ENCODE results near the gene CCDC34.
"Not testable (repeated sequence)": the region's sequence is repeated elsewhere in the genome, so short reads cannot be mapped to it uniquely, and the experiment has no call there.

The CCDC34 gene

GRCh38 chr11:27329867-27330632 is 33.0 kb downstream of the CCDC34 start:
- H3K79me1 ChIP-seq (replicated peaks; ENCODE audit: low read length, poor library complexity, severe bottlenecking) = no peaks in the 10 kb centered on the region
- H3K4me3 ChIP-seq (ENCODE audit: insufficient read depth in 1 of 2, low read depth in 1 of 2, low read length in 2 of 2) = no peak overlapping the region
- H2AK5ac ChIP-seq (ENCODE audit: low read length, severe bottlenecking) = no peak overlapping the region
- no peak overlapping the region for H2BK120ac ChIP-seq (ENCODE audit: low read depth, low read length)
- no peak overlapping the region for H3K9ac ChIP-seq (ENCODE audit: low read length)
- H3K23ac ChIP-seq (ENCODE audit: low read length in 2 of 2) = no peak overlapping the region
- H4K8ac ChIP-seq (ENCODE audit: low read length) = no peak overlapping the region
- no peaks in the 10 kb centered on the region for H3K36me3 ChIP-seq (ENCODE audit: control insufficient read depth in 1 of 2, insufficient read depth in 2 of 2, low read depth in 1 of 2, low read length in 2 of 2)
- no peaks in the 10 kb centered on the region for H3K9me3 ChIP-seq (ENCODE audit: control insufficient read depth, low read length)
- no peaks in the 10 kb centered on the region for H3K27me3 ChIP-seq (ENCODE audit: control insufficient read depth in 1 of 2, insufficient read depth in 1 of 2, low read length in 2 of 2)
- H2BK5ac ChIP-seq (ENCODE audit: low read depth, low read length, poor library complexity, severe bottlenecking) = no peak overlapping the region
- DNase-seq = no peak
- no peak overlapping the region for H3K4me2 ChIP-seq (ENCODE audit: low read length, poor library complexity, severe bottlenecking)
- no peak overlapping the region for H3K18ac ChIP-seq (ENCODE audit: low read depth in 1 of 2, low read length in 2 of 2)
- H3K4me1 ChIP-seq (ENCODE audit: control insufficient read depth, insufficient read depth, low read depth, low read length) = no peaks in the 10 kb centered on the region
- no peak overlapping the region for H4K91ac ChIP-seq (ENCODE audit: low read length)
- no peak overlapping the region for H2BK15ac ChIP-seq (ENCODE audit: low read depth, poor library complexity, severe bottlenecking)
- H3K14ac ChIP-seq (ENCODE audit: low read length in 2 of 2) = no peak overlapping the region
- 57% methylated on average over 1 of the region's 4 CpGs for WGBS
- no peak overlapping the region for H3K27ac ChIP-seq (ENCODE audit: low read length, poor library complexity, severe bottlenecking)
- no peak overlapping the region for H2BK12ac ChIP-seq (ENCODE audit: low read length in 2 of 2)
- H2AFZ ChIP-seq (ENCODE audit: low read depth, low read length) = no peak overlapping the region
- no peak overlapping the region for H3K4ac ChIP-seq (ENCODE audit: low read depth in 1 of 2, low read length in 2 of 2)

DNA sequence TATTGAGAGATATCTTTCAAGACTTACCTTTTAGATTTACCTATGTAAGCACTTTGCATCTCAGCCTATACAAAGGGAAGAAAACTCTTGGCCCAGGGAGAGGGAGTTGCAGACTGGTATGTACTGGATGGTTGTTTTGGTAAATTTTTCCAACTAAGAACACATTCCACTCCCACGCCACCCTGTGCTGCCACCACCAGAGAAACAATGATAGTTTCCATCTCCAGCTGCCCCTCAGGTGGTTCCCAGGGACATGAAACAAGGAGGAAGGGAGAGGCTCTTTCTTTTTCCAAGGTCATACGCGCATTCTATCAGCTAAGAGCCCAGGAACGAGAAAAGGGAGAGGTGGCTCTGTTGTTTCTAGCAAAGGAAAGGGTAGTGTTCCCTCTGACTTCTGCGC is 34.4 kb downstream of the CCDC34 start:
- H2AK5ac ChIP-seq (ENCODE audit: low read length, severe bottlenecking) = no peak overlapping the region
- H4K8ac ChIP-seq (ENCODE audit: low read length) = no peak overlapping the region
- H3K36me3 ChIP-seq (ENCODE audit: control insufficient read depth in 1 of 2, insufficient read depth in 2 of 2, low read depth in 1 of 2, low read length in 2 of 2) = no peaks in the 10 kb centered on the region
- H2BK5ac ChIP-seq (ENCODE audit: low read depth, low read length, poor library complexity, severe bottlenecking) = no peak overlapping the region
- H3K9me3 ChIP-seq (ENCODE audit: control insufficient read depth, low read length) = no peaks in the 10 kb centered on the region
- WGBS = 100% methylated on average over 2 of the region's 5 CpGs
- no peak overlapping the region for H2AFZ ChIP-seq (ENCODE audit: low read depth, low read length)
- no peak overlapping the region for H3K14ac ChIP-seq (ENCODE audit: low read length in 2 of 2)
- no peak overlapping the region for H2BK120ac ChIP-seq (ENCODE audit: low read depth, low read length)
- H2BK12ac ChIP-seq (ENCODE audit: low read length in 2 of 2) = no peak overlapping the region
- no peak overlapping the region for H4K91ac ChIP-seq (ENCODE audit: low read length)
- no peaks in the 10 kb centered on the region for H3K4me1 ChIP-seq (ENCODE audit: control insufficient read depth, insufficient read depth, low read depth, low read length)
- H3K27me3 ChIP-seq (ENCODE audit: control insufficient read depth in 1 of 2, insufficient read depth in 1 of 2, low read length in 2 of 2) = no peaks in the 10 kb centered on the region
- H3K18ac ChIP-seq (ENCODE audit: low read depth in 1 of 2, low read length in 2 of 2) = no peak overlapping the region
- H3K27ac ChIP-seq (ENCODE audit: low read length, poor library complexity, severe bottlenecking) = no peak overlapping the region
- no peak for DNase-seq
- no peak overlapping the region for H3K4me3 ChIP-seq (ENCODE audit: insufficient read depth in 1 of 2, low read depth in 1 of 2, low read length in 2 of 2)
- no peak overlapping the region for H2BK15ac ChIP-seq (ENCODE audit: low read depth, poor library complexity, severe bottlenecking)
- no peak overlapping the region for H3K4ac ChIP-seq (ENCODE audit: low read depth in 1 of 2, low read length in 2 of 2)
- H3K4me2 ChIP-seq (ENCODE audit: low read length, poor library complexity, severe bottlenecking) = no peak overlapping the region
- H3K79me1 ChIP-seq (replicated peaks; ENCODE audit: low read length, poor library complexity, severe bottlenecking) = no peaks in the 10 kb centered on the region
- no peak overlapping the region for H3K23ac ChIP-seq (ENCODE audit: low read length in 2 of 2)
- H3K9ac ChIP-seq (ENCODE audit: low read length) = no peak overlapping the region

DNA sequence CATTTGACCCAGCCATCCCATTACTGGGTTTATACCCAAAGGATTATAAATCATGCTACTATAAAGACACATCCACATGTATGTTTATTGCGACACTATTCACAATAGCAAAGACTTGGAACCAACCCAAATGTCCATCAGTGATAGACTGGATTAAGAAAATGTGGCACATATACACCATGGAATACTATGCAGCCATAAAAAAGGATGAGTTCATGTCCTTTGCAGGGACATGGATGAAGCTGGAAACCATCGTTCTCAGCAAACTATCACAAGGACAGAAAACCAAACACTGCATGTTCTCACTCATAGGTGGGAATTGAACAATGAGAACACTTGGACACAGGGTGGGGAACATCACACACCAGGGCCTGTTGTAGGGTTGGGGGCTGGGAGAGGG is 36.0 kb downstream of the CCDC34 start:
- not testable (repeated sequence) for H2AK5ac ChIP-seq (ENCODE audit: low read length, severe bottlenecking); H3K23ac ChIP-seq (ENCODE audit: low read length in 2 of 2); H3K9me3 ChIP-seq (ENCODE audit: control insufficient read depth, low read length); H3K4me3 ChIP-seq (ENCODE audit: insufficient read depth in 1 of 2, low read depth in 1 of 2, low read length in 2 of 2); H4K91ac ChIP-seq (ENCODE audit: low read length); H3K18ac ChIP-seq (ENCODE audit: low read depth in 1 of 2, low read length in 2 of 2); H3K36me3 ChIP-seq (ENCODE audit: control insufficient read depth in 1 of 2, insufficient read depth in 2 of 2, low read depth in 1 of 2, low read length in 2 of 2); DNase-seq; H2BK120ac ChIP-seq (ENCODE audit: low read depth, low read length); H3K27ac ChIP-seq (ENCODE audit: low read length, poor library complexity, severe bottlenecking); H2AFZ ChIP-seq (ENCODE audit: low read depth, low read length); H3K4me2 ChIP-seq (ENCODE audit: low read length, poor library complexity, severe bottlenecking); H2BK15ac ChIP-seq (ENCODE audit: low read depth, poor library complexity, severe bottlenecking); H3K4me1 ChIP-seq (ENCODE audit: control insufficient read depth, insufficient read depth, low read depth, low read length); H3K9ac ChIP-seq (ENCODE audit: low read length); H3K27me3 ChIP-seq (ENCODE audit: control insufficient read depth in 1 of 2, insufficient read depth in 1 of 2, low read length in 2 of 2); H4K8ac ChIP-seq (ENCODE audit: low read length); H2BK12ac ChIP-seq (ENCODE audit: low read length in 2 of 2); H2BK5ac ChIP-seq (ENCODE audit: low read depth, low read length, poor library complexity, severe bottlenecking); H3K14ac ChIP-seq (ENCODE audit: low read length in 2 of 2); H3K79me1 ChIP-seq (replicated peaks; ENCODE audit: low read length, poor library complexity, severe bottlenecking); H3K4ac ChIP-seq (ENCODE audit: low read depth in 1 of 2, low read length in 2 of 2)
- no CpG with 5 or more reads among the region's 2 CpGs for WGBS

- 77% methylated on average over 3 of the region's 3 CpGs for WGBS
- H3K79me1 ChIP-seq (replicated peaks; ENCODE audit: low read length, poor library complexity, severe bottlenecking); H3K4me1 ChIP-seq (ENCODE audit: control insufficient read depth, insufficient read depth, low read depth, low read length); H2AK5ac ChIP-seq (ENCODE audit: low read length, severe bottlenecking); H3K14ac ChIP-seq (ENCODE audit: low read length in 2 of 2); H3K36me3 ChIP-seq (ENCODE audit: control insufficient read depth in 1 of 2, insufficient read depth in 2 of 2, low read depth in 1 of 2, low read length in 2 of 2); H2BK5ac ChIP-seq (ENCODE audit: low read depth, low read length, poor library complexity, severe bottlenecking); H3K27me3 ChIP-seq (ENCODE audit: control insufficient read depth in 1 of 2, insufficient read depth in 1 of 2, low read length in 2 of 2); H3K27ac ChIP-seq (ENCODE audit: low read length, poor library complexity, severe bottlenecking); H3K4me2 ChIP-seq (ENCODE audit: low read length, poor library complexity, severe bottlenecking); H3K9me3 ChIP-seq (ENCODE audit: control insufficient read depth, low read length); H4K8ac ChIP-seq (ENCODE audit: low read length); H3K9ac ChIP-seq (ENCODE audit: low read length); H2AFZ ChIP-seq (ENCODE audit: low read depth, low read length); H4K91ac ChIP-seq (ENCODE audit: low read length); H2BK12ac ChIP-seq (ENCODE audit: low read length in 2 of 2); H3K18ac ChIP-seq (ENCODE audit: low read depth in 1 of 2, low read length in 2 of 2); H2BK120ac ChIP-seq (ENCODE audit: low read depth, low read length); H3K23ac ChIP-seq (ENCODE audit: low read length in 2 of 2); H3K4ac ChIP-seq (ENCODE audit: low read depth in 1 of 2, low read length in 2 of 2); DNase-seq; H2BK15ac ChIP-seq (ENCODE audit: low read depth, poor library complexity, severe bottlenecking); H3K4me3 ChIP-seq (ENCODE audit: insufficient read depth in 1 of 2, low read depth in 1 of 2, low read length in 2 of 2): not testable (repeated sequence)
These were observed 40.8 kb downstream of the CCDC34 start for GRCh38 chr11:27322196-27322595.
